Keratinocyte (primary cell): Measurements from ENCODE around the gene NEGR1.

ENCODE experiments used
- EZH2 ChIP-seq: IDR thresholded peaks from one replicate; pipeline ENCODE4 v1.6.1; 2012; ENCODE audit warnings: inconsistent platforms, mild to moderate bottlenecking, low read length, moderate library complexity
- TF ChIP-seq, protein P1 (sequence below), 3 experiments: IDR thresholded peaks in 1 of 3; conservative IDR thresholded peaks in 1 of 3; optimal IDR thresholded peaks in 1 of 3; 2 replicates in 2 of 3; 3 replicates in 1 of 3; pipeline versions ENCODE3 to v1.5.1; 2011; ENCODE audit warnings: low read length in 3 of 3, mild to moderate bottlenecking in 3 of 3, moderate library complexity in 2 of 3, control low read depth in 1 of 3, inconsistent platforms in 1 of 3; ENCODE audit not compliant: insufficient read depth in 2 of 3; ENCODE audit errors: extremely low read depth in 1 of 3

DNA sequence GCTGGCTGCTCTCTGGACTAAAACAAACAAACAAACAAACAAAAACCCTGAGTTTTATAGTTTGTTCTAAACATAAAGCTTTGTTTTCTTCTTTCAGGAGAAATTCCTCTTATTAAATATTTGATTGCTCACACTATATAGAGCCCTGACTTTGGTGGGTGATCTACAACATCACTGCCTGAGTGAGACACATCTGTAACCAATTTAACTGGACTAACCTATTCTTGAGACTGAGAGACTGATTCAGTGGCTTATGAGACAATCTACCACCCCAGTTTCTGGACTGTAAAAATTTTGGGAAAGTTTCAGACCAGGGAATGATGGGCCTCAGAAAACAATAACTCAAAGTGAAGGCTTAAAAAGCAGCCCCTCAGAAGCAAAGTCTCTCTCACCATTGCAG lies 537.0 kb downstream of the NEGR1 start:
- TF ChIP-seq, protein P1, sequence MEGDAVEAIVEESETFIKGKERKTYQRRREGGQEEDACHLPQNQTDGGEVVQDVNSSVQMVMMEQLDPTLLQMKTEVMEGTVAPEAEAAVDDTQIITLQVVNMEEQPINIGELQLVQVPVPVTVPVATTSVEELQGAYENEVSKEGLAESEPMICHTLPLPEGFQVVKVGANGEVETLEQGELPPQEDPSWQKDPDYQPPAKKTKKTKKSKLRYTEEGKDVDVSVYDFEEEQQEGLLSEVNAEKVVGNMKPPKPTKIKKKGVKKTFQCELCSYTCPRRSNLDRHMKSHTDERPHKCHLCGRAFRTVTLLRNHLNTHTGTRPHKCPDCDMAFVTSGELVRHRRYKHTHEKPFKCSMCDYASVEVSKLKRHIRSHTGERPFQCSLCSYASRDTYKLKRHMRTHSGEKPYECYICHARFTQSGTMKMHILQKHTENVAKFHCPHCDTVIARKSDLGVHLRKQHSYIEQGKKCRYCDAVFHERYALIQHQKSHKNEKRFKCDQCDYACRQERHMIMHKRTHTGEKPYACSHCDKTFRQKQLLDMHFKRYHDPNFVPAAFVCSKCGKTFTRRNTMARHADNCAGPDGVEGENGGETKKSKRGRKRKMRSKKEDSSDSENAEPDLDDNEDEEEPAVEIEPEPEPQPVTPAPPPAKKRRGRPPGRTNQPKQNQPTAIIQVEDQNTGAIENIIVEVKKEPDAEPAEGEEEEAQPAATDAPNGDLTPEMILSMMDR (optimal IDR thresholded peaks at IDR 0.05 in 1 of 3, IDR thresholded peaks at IDR 0.05 in 1 of 3, conservative IDR thresholded peaks at IDR 0.05 in 1 of 3; ENCODE audit: extremely low read depth in 1 of 3, insufficient read depth in 2 of 3, low read length in 3 of 3): no peak
- no peak for TF ChIP-seq EZH2
